ENCODE data around the gene KCNK15.
"Not testable (repeated sequence)": the region's sequence is repeated elsewhere in the genome, so short reads cannot be mapped to it uniquely, and the experiment has no call there.

The KCNK15 gene

DNA sequence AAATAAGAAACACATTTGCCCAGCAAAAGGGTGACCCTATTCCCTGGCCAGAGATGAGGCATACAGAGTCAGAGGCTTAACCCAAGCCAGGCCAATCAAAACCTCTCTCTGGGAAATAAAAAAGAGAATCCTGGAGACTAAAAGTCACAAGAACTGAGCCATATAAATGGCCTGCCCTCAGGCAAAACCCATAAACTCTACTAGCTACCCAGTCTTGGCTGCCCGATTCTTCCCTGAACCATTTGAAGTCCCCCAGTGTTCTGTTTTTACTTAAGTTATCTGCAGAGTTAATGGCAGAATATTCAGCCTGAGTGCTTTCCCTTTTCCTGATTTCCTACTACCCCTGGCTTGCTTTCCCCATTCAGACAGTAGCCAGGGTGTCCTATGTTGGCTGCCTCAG, 13.9 kb downstream of the KCNK15 start:
- DNase-seq (ENCODE audit: low spot score) = no peak

DNA sequence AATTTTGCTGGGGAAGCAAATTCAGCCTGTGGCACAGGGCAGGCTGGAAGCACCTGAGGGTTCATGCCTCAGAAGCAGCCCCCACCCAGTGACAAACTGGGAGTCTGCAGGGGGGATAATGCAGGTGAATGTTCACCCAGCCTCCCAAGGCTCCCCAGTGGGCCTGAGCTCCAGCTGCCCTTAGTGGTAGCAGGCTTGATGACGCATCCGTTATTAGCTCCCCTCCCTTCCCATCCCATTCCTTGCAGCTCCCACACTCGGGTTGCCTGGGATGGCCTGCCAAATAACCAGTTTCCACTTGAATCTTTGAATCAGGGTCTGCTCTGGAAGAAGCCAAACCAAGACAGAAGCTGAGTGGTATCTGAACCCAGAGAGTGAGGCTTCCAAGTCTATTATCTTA, 15.8 kb downstream of the KCNK15 start:
- DNase-seq (ENCODE audit: low spot score) = no peak

DNA sequence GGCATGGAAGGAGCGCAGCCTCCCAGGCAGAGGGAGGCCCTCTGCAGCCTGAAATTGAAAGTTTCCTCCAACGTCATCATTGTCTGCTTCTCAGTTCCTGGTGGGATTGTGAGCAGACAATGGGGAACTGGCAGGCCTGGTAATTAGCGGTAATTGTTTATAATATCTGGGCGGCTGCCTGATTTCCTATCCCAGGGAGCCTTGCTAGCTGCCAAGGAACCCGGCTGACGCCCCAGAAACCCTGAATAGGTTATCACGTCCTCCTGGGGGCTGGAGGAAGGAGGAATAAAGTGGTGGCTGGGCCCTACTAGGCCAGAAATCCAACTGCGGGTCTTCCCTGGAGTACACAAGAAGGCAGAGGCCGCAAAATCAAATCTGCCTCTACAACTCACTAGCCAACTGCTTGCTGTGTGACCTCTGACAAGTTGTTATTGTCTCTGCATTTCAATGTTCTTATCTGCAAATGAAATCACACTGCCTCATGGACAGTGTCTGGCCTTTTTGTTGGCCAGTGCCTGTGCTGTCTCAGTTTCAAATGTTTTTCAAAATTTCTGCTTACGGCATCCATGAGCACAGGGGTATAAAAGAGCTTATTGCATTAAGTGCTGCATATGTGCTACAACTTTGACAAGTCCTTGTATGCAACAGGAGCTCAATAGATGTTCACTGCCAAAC, 16.9 kb downstream of the KCNK15 start:
- DNase-seq (ENCODE audit: low spot score) = no peak

DNA sequence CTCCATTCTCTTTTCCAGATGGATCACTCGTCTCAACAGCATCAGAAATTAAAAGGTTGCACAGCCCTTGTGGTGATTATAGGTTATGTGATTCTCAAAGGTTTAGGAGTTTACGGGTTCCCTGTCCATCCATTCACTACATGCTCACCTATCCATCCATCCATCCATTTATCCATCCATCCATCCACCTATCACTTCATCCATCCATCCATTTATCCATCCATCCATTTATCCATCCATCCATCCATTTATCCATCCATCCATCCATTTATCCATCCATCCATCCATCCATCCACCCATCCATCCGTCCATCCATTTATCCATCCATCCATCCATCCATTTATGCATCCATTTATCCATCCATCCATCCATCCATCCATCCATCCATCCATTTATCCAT, 18.1 kb downstream of the KCNK15 start:
- DNase-seq (ENCODE audit: low spot score) = not testable (repeated sequence)

DNA sequence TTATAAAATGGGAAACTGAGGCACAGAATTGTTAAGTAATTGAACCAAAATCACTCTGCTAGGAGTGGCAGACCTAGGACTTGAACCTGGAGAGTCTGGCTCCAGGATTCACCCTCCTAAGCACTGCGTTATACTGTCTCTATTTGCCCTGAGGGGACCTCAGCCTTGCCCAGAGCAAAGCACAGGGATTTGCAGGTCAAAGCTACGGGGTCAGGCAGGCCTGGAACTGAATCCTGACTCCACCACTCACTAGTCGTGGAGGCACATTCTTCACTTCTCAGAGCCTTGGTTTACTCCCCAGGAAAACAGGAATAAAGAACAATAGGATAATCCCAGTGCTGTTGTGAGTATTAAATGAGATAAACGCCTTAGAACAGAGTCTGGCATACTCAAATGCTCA, 19.4 kb downstream of the KCNK15 start:
- DNase-seq (ENCODE audit: low spot score) = no peak

DNA sequence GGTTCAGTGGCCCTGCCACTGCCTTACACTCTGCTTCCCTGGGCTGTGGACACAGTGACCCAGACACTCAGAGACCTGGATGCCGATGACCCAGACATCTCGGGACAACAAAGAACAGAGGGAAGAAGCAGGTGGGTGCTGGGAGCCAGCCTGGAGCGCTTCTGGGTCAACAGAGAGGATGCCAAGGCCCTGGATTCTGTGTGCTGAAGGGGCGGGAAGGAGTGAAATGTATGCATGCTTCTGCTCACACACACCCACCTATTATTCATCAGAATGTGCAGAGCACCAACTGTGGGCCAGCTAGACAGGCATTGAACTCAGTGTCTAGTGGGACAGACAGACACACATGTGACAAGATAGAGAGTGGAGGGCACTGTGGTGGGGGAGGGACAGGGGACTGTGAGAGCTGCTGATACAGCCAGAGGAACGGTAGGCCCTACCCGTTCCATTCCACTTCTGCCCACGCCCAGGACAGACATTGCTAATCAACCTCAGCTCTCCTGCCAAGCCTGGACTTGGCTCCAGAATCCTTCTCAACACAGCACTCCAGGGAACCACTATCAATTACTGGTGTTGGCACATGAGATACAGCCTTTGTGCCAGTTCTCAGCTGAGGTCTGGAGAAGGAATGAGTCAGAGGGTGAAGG, 20.2 kb downstream of the KCNK15 start:
- no peak for DNase-seq (ENCODE audit: low spot score)

DNA sequence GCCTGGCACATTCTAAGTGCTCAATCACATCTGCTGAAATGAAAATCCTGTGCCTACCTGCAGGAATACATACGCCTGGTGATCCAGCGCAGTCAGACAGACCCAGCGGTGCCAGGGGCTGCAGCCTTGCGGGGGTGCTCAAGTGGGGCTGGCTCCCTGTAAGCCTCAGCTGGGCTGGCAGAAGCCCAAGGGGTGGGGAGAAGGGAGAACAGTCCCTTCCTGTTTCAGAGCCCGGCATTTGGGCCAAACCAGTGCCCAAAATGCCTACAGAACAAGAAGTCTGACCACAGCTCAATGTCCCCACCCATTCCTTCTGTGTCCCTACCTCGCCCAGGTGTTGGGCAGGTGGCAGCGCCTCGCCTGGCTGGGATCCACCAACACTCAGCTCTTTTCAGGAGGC, 22.6 kb downstream of the KCNK15 start:
- no peak for DNase-seq (ENCODE audit: low spot score)

DNA sequence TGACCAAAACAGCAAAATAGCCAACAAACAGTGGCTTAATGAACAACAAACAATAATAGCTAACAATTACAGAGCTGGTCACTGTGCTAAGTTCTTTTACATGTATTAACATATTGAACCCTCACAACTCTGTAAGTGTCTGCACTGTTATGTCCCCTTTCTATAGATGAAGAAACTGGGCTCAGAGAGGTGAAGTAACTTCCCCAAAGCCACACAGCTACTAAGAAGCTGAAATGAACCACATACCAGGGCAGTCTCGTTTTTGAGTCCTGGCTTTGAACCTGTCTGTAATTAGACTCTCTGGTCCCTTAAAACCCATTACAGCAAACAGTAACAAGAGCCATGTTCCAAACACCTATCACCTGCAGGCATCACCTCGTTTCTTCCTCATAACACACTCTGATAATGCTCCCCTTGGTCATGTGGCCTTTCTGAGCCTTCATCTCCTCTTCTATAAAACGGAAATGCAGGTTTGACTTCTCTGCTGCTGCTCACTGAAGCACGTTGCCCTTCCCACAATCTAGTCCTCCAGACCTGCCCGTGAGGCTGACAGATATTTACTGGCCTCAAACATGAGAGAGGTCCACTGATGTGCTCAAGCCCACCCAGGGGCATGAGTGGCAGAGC, 23.3 kb downstream of the KCNK15 start:
- DNase-seq (ENCODE audit: low spot score) = no peak

DNA sequence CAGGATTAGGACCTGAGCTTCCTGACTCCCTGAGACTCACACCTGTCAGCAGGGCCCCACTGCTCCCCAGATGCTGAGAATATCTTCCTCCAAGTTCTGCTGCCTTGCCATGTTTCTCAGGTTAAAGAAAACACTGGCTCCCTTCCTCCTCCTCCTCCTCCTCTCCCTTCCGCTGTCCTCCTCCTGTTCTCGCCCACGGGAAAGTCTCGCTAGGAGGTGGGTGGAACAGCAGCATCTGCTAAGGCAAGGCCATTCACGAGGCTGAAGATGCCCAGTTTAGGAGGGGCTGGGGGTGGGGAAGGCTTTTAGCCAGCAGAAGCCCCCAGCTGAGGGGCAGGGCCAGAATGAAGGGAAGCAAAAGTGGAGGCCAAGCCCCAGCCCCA, 23.8 kb downstream of the KCNK15 start:
- DNase-seq (ENCODE audit: low spot score) = no peak

DNA sequence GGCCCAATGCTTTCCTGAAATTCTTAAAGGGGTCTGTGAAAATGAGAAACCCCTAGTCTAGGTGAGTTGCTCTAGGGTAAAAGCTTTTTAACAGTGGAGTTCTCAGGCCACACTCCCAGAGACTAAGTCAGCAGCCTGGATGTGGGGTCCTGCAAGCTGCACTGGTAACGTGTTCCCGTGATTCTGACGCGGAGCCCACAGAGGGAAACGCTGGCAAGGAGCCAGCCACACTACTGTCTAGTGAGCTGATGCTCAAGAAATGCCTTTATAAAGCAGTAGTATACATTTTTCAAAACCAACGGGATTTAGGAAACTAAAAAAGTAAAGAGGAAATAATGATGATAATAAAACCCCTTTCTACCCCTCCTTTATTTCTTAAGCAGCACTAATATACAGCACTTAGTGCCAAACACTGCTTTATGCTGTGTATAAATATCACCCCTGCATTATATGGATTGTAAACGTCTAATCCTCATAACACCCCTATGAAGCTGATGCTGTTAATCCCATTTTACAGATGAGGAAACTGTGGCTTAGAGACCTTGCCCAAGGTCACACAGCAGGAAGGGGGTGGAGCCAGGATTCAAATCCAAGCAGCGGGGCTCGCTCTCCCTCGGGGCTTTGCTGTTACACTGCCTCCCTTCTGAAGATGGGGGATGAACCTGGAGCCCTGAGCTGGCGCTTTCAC, 25.0 kb downstream of the KCNK15 start:
- DNase-seq (ENCODE audit: low spot score) = no peak

DNA sequence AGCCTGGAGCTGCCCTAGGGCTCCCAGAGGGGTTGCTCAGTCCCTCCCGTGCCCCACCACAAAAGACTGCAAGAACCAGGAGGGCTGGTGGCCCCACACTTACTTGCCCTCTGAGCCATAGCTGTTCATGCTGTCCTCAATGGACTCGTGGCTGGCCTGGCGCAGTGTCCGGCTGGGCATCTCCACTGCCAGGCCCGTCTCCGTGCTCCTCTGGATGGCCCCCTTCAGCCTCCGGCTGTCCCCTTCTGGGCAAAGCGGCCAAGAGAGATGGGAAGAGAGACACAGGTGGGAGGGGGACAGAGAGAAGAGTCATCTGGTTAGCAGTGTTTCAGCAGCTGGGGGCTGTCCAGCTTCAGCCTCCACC, 25.5 kb downstream of the KCNK15 start:
- DNase-seq (ENCODE audit: low spot score) = no peak

DNA sequence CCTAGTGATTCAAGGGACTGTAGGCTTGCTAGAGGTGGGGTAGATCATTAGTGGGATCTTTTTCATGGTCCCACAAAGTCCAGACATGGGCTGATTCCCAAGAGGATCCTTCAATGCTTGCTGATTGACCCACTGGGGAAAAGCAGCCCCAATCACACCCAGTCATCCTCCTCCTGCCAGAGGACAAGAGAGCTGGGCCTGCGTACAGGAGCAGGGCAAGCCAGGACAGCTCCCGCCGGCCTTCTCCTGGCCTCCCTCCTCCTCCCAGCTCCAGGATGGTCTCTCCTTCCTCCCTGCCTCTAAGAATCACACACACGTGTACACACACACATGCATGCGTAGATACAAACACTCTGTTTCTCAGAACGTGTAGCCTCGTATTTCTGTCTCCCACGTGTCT, 27.0 kb downstream of the KCNK15 start:
- DNase-seq (ENCODE audit: low spot score) = no peak

DNA sequence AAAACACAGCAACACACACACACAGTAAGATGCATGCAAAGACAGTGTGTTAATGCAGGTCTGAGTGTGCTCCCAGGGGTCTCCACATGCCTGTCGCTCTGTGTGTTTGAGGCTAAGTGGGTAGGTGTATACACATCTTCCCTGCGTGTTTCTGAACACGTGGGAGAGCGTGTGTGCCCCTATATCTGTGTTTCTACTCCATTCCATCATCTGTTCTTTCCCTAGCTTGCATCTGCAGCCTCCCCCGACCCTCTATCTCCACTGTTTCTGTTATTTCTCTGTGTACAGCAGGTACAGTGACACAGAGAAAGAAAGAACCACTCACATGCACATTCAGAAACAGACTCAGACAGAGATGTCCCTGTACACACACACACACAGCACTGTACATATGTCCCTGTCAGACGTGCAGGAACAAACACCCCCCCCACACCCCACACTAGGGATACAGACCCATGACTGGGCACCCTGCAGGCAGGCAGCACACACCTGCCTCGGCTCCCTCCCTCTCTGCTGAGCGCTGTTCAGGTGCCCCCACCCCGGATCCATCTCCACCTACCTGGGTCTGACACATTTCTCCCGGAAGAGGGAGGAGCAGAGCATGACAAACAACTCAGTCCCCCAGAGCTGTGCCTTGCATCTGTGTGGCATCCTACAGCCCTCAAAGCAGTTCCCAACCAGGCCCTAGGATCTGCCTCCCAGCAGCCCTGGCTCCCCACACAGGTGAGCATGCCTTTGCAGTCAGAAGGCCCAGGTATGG, 27.6 kb downstream of the KCNK15 start:
- DNase-seq (ENCODE audit: low spot score) = no peak

DNA sequence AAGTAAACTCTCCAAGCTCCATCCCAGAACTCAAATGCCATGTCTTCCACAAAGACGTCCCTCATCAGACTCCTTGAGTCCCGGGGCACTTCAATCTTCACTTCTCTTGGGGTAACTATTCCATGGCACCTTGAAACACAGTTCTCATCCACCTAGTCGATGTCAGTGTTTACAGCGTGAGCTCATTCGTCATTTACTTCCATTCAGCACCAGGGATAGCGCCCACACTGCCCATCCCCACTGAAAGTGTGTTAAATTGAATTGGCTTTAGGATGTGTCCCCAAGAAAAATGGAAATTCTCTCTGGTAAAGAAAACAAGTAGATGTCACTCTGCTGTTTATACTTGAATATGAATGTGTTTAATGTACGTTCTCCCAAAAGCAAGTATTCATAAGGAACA, 31.3 kb downstream of the KCNK15 start:
- no peak for DNase-seq (ENCODE audit: low spot score)

DNA sequence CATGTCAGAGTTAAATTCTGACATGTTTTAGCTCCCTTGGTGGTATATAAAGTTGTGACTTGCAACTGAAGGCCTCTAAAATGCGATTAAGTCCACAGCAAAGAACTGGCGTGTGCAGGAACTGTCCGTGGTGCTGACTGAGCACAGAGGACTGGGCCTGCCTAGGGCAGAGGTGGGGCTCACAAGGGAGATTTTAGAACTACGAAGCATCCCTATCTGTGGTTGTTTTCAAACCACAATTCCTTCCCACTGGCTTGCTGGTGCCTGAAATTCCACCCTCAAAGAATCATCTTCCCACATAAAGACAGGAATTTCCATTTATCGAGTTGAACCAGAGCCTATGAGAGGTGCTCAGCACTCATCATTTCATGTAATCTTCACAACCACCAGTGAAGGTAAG, 34.6 kb downstream of the KCNK15 start:
- peak; percentile 47 for DNase-seq (ENCODE audit: low spot score)

DNA sequence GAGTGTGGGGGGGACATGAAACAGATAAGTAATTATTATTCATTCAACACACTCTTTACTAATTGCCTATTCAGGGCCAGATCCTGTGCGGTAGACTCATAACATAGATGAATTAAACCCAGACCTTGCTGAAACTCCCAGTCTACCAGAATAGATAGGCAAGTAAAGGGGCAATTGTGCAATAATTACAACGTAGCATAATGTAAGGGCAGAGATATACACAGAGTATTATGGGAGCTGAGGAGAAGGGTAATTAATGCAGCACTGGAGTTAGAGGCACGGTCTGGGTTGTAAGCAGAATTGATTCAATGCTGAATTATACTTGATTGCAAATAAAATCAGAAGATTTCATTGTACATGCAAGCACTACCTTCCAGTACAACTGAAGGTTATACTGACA, 35.5 kb downstream of the KCNK15 start:
- DNase-seq (ENCODE audit: low spot score) = no peak

DNA sequence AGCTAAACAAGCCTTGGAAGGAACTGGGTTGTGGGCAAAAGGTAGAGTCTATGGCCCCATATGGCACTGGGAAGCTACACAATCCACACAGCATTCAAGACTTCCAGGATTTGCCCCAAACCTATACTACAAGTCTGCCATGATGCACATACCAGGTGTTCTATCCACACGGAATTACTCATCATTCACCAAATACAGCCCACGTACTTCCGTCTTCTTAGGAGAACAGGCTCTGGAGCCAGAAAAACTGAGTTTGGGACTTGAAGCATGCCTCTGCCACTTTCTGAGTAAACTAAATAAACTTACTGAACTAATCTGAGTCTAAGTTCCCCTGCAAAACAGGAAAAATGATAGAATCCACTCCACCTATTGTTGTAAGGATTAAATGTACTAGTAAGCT, 36.1 kb downstream of the KCNK15 start:
- DNase-seq (ENCODE audit: low spot score) = no peak

DNA sequence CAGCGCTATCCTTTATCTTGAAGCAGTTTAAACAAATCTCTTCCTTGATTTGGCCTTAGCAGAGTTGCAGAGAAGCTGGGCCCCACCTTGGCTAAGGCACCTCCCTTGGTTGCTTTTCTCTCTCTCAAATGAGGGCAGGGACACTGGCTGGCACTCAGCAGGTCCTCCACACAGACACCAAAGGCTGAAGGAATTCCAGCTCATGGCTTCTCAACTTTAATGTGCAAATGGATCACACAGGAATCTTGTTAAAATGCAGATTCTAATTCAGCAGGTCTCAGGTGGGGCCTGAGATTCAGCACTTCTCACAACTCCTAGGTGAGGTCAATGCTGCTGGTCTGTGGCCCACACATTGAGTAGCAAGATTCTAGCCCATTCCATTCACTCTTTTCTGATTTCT, 39.0 kb downstream of the KCNK15 start:
- DNase-seq (ENCODE audit: low spot score) = no peak

DNA sequence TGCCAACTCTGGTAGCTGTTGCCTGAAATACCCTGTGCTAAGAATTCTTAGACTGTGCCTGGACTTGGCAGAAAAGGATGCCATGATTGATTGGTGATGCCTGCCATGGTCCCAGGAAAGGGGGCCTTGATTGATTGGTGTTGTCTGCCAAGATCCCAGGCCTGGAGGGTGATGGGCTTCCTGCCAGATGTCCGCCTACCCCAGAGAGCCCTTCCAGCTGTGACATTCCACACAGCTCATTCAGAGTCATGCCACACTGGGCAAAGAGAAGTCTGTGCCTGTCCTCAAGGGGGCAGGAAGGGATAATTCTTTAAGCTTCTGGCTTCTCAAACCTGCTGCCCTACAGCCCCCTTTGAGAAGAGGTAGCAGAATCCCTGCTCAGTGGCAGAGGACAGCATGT, 40.1 kb downstream of the KCNK15 start:
- DNase-seq (ENCODE audit: low spot score) = peak; percentile 36

DNA sequence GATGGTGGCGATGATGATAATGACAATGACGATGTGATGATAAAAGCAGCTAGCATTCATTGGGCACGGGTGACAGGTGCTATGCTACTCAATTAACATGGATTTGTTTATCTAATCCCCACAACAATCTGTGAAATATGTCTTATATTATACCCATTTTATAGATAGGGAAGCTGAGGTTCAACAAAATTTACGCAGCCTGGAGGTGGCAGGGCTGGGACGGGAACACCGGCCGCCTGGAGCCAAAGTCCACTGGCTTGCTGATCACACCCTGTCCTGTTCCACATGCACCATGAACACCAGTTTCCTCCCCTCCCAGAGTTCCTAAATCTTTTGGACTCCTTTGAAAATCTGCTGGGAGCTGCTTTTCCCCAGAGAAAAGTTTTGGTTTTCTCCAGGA, 41.6 kb downstream of the KCNK15 start:
- no peak for DNase-seq (ENCODE audit: low spot score)

DNA sequence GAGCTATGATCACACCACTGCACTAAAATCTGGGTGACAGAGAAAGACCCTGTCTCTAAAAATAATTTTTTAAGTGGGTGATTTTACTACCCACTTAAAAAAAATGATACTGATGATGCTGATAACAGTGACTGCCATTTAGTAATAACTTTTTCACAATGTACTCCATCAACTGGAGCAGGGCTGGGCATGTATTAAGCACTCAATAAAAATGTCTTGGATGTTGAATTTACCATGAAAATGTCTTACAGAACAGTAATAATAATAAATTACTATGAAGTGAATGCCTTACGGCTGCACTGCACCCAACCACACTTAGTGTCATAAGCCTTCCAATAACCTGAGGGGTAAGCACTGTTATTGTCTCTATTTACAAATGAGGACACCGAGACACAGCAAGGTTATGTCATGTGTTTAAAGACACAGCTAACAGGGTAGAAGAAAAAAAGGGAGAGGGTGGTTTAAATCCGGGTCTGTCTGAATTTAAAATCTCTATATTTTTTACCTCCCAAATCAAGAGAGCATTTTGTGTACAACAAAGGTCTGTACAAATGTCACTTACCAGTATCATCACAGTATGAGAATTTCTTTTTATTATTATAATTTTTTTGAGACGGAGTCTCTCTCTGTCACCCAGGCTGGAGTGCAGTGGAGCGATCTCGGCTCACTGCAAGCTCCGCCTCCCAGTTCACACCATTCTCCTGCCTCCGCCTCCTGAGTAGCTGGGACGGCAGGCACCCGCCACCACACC, 43.2 kb downstream of the KCNK15 start:
- no peak for DNase-seq (ENCODE audit: low spot score)

Data from COLO829 (cell line).